Peyer's patch (tissue), 4 donors: ENCODE measurements around the gene MYO1D. TPM values are rescaled to one million over a fixed set of nuclear protein-coding genes. Genes with fewer than 3 reads are reported as not detected.

Experiments used
- DNase-seq, 3 donors: peaks; one replicate each; pipeline ENCODE4 v3.0.0-alpha.2; 2017 to 2019
- H3K27ac ChIP-seq, 4 donors: fragments of 200-600 bp; sonication (generic); one replicate each; pipeline ENCODE4 v1.5.1; 2016 to 2019
- H3K27me3 ChIP-seq, 2 donors: fragments of 200-600 bp; sonication (generic); one replicate each; pipeline ENCODE4 v1.5.1; 2019
- H3K36me3 ChIP-seq, 3 donors: fragments of 200-600 bp; sonication (generic); one replicate each; pipeline ENCODE4 v1.5.1; 2016 to 2019
- H3K4me1 ChIP-seq, 4 donors: fragments of 200-600 bp; sonication (generic); one replicate each; pipeline ENCODE4 v1.5.1; 2016 to 2019
- H3K4me3 ChIP-seq, 4 donors: fragments of 200-600 bp; sonication (generic); 1 replicate in 3 of 4; 2 replicates in 1 of 4; pipeline ENCODE4 v1.5.1; 2016 to 2019; ENCODE audit warnings: mild to moderate bottlenecking in 1 of 4
- H3K9me3 ChIP-seq, 4 donors: fragments of 200-600 bp; sonication (generic); one replicate each; pipeline ENCODE4 v1.5.1; 2016 to 2019; ENCODE audit warnings: mild to moderate bottlenecking in 1 of 4
- POLR2A ChIP-seq, 2 donors: fragments of 450-650 bp; IDR thresholded peaks; one replicate each; pipeline ENCODE4 v1.5.1; 2017; ENCODE audit warnings: antibody characterized with exemption in 2 of 2, mild to moderate bottlenecking in 2 of 2, moderate library complexity in 2 of 2
- total RNA-seq, 4 donors: library from RNA; depleted of rRNA; stranded (reverse); fragments of >200 nt; gene quantifications; one replicate each; pipeline ENCODE4 v1.1.0, GENCODE V29; 2016
- TF ChIP-seq, protein P1 (sequence below), 6 experiments: fragments of 450-650 bp in 4 of 6; fragments of 200-600 bp in 2 of 6; sonication (generic) in 1 of 6; IDR thresholded peaks; one replicate each; pipeline ENCODE4 v1.5.1; 2017 to 2019; ENCODE audit warnings: antibody characterized with exemption in 6 of 6, mild to moderate bottlenecking in 3 of 6, moderate library complexity in 1 of 6

Gene MYO1D
- total RNA-seq, 4 donors from 2014 or later: 148 to 340 (median 328) TPM

DNA sequence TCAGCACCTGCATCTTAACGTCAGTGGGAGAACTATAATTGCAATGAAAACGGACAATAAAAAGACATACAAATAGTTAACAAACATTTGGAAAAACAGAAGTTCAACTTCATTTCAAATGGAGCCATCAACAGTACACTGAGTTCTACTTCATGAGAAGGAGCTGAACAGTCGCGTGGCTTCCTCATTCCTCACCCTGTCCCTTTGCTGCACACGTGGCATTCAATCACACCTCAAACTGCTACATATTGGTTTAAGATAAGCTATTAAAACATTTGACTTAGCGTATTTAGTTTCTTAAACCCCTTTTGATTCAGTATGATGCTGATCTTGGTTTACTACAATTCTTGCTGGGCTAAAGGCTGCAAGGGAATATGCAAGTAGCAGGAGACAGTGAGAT lies 313.3 kb downstream of the MYO1D start:
- no peak for DNase-seq
- no peaks in the 10 kb centered on the region for H3K9me3 ChIP-seq
- no peak for TF ChIP-seq POLR2A (IDR thresholded peaks at IDR 0.05)
- TF ChIP-seq, protein P1, sequence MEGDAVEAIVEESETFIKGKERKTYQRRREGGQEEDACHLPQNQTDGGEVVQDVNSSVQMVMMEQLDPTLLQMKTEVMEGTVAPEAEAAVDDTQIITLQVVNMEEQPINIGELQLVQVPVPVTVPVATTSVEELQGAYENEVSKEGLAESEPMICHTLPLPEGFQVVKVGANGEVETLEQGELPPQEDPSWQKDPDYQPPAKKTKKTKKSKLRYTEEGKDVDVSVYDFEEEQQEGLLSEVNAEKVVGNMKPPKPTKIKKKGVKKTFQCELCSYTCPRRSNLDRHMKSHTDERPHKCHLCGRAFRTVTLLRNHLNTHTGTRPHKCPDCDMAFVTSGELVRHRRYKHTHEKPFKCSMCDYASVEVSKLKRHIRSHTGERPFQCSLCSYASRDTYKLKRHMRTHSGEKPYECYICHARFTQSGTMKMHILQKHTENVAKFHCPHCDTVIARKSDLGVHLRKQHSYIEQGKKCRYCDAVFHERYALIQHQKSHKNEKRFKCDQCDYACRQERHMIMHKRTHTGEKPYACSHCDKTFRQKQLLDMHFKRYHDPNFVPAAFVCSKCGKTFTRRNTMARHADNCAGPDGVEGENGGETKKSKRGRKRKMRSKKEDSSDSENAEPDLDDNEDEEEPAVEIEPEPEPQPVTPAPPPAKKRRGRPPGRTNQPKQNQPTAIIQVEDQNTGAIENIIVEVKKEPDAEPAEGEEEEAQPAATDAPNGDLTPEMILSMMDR (IDR thresholded peaks at IDR 0.05): no peak
- H3K4me1 ChIP-seq: no peaks in the 10 kb centered on the region
- H3K27ac ChIP-seq: no peak overlapping the region
- H3K4me3 ChIP-seq: no peak overlapping the region
- H3K36me3 ChIP-seq: peaks cover 0 to 4% (median 0%) of the 10 kb centered on the region in 3 donors
- H3K27me3 ChIP-seq: no peaks in the 10 kb centered on the region

GRCh38 chr17:32558997-32559650 lies 317.8 kb downstream of the MYO1D start:
- Histone ChIP-seq H3K27ac (peak overlapping the region in 1 of 4 donors; percentile 39), H3K36me3 (no peaks in the 10 kb centered on the region), H3K27me3 (no peaks in the 10 kb centered on the region), H3K4me1 (no peaks in the 10 kb centered on the region), H3K9me3 (no peaks in the 10 kb centered on the region), H3K4me3 (no peak overlapping the region)
- DNase-seq: peak in 1 of 3 donors; percentile 20
- TF ChIP-seq, protein P1 (IDR thresholded peaks at IDR 0.05): no peak
- TF ChIP-seq POLR2A (IDR thresholded peaks at IDR 0.05): no peak

DNA sequence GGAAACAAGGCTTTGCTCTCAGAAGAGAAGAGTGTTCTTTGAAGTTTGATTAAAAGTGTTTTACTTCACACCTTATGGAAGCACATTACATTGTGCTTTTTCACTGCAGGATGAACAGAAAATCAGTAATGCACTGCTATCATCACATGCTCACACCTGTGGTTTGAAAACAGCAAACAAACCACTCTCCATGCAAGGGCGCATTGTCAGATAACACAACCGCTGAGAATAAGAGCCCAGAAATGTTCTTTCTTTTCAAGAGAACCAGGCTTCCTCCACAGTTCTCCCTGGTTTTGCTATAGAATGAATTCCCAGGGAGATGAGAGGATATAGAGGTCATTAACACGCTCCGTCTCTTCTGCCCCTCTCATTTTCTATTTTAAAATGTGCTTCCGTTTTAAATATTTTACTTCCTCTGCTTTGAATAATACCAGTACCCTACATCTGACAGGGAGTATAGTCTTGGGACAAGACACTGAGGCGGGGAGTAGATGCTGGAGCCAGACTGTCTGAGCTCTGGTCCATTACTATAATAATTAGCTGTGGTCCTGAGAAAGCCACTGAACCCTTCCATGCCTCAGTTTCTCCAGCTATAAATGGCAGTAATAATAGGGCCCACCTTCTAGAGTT lies 318.5 kb downstream of the MYO1D start:
- DNase-seq: peak in 1 of 3 donors; percentile 34
- H3K27ac ChIP-seq: peak overlapping the region in 2 of 4 donors; percentile 6 to 39
- no peak overlapping the region for H3K4me3 ChIP-seq

GRCh38 chr17:32555611-32556310 lies 321.2 kb downstream of the MYO1D start:
- no peak for TF ChIP-seq POLR2A (IDR thresholded peaks at IDR 0.05)
- TF ChIP-seq, protein P1 (IDR thresholded peaks at IDR 0.05): no peak
- DNase-seq: no peak
- Histone ChIP-seq H3K27ac (peak overlapping the region in 1 of 4 donors; percentile 47), H3K27me3 (no peaks in the 10 kb centered on the region), H3K9me3 (no peaks in the 10 kb centered on the region), H3K4me3 (no peak overlapping the region), H3K4me1 (no peaks in the 10 kb centered on the region), H3K36me3 (no peaks in the 10 kb centered on the region)

More for the DNA sequence above, 318.5 kb downstream of the MYO1D start:
- Histone ChIP-seq H3K36me3 (no peaks in the 10 kb centered on the region), H3K4me1 (no peaks in the 10 kb centered on the region), H3K27me3 (no peaks in the 10 kb centered on the region), H3K9me3 (no peaks in the 10 kb centered on the region)
- TF ChIP-seq POLR2A (IDR thresholded peaks at IDR 0.05): no peak
- TF ChIP-seq, protein P1 (IDR thresholded peaks at IDR 0.05): no peak

- TF ChIP-seq, protein P1 (IDR thresholded peaks at IDR 0.05): no peak
- no peaks in the 10 kb centered on the region for H3K27me3 ChIP-seq
These were observed 323.8 kb downstream of the MYO1D start for GRCh38 chr17:32553168-32553567.

More at GRCh38 chr17:32553168-32553567, 323.8 kb downstream of the MYO1D start:
- H3K4me3 ChIP-seq: no peak overlapping the region
- H3K27ac ChIP-seq: no peak overlapping the region
- DNase-seq: no peak
- H3K9me3 ChIP-seq: no peaks in the 10 kb centered on the region
- no peaks in the 10 kb centered on the region for H3K36me3 ChIP-seq
- no peaks in the 10 kb centered on the region for H3K4me1 ChIP-seq
